CD4-positive, alpha-beta T cell treated with Interleukin-12 subunit alpha and Interleukin-12 subunit beta, for 1 hour (primary cell): Measurements from ENCODE around the gene GET3.
"Not testable (repeated sequence)": the region's sequence is repeated elsewhere in the genome, so short reads cannot be mapped to it uniquely, and the experiment has no call there.

Experiments used
- DNase-seq: peaks from one replicate; pipeline ENCODE4 v3.0.0-alpha.2; 2020

The GET3 gene

GRCh38 chr19:12793290-12794195 lies 56.2 kb downstream of the GET3 start:
- DNase-seq, result peak; percentile 97

- no peak for DNase-seq
Observed at GRCh38 chr19:12794196-12794941, 57.1 kb downstream of the GET3 start.

- no peak for DNase-seq
Observed at GRCh38 chr19:12794971-12795381, 57.7 kb downstream of the GET3 start.

DNA sequence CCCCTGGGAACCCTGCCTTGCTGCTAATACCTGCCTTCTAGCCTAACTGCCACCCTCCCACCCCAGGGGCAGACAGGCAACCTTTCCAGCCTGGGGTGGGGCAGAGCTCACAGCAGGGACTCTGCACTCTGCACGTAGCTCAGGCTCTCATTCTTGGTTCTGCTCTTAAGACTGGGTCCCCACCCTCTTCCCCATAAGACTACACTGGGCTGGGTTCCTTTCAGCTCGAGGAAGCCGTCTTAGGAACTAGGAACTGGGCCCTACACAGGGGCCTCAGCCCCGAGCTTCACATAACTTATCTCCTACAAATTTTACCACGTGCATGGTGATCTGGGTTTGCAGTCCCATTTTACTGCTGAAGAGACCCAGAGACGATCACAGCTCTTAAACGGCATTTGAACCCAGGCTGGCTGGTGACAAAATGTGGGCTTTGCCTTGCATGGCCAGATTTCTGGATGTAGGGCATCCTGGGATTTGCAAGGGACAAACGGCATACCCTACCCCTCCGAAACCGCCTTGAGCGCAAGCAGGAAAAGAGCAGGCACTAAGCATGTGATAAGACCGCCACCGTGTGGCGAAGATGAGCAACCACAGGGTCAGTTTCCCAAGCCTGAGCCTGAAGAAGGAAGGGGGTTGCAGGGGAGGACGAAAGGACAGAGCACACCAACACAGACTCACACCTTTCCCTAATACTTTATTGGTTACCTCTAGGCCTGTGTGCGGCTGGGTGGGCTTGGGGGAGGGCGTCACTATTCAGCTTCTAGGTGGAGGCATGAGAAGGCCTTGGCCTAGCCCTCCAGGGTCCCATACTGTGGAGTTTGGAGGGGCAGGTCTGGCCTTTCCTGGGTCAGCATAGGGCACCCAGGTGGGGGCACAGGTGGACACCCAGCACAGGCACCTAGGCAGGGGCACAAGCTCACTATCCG lies 59.1 kb downstream of the GET3 start:
- peak; percentile 82 for DNase-seq

- DNase-seq, result no peak
Observed at GRCh38 chr19:12797141-12797587, 59.9 kb downstream of the GET3 start.

GRCh38 chr19:12797607-12798006 lies 60.3 kb downstream of the GET3 start:
- DNase-seq, result not testable (repeated sequence)
